ENCODE results near the gene CCDC71L. TPM values are rescaled to one million over a fixed set of nuclear protein-coding genes. Genes with fewer than 3 reads are reported as not detected.

The CCDC71L gene
- total RNA-seq, 1 experiment from 2014 or later = 21.1 TPM

DNA sequence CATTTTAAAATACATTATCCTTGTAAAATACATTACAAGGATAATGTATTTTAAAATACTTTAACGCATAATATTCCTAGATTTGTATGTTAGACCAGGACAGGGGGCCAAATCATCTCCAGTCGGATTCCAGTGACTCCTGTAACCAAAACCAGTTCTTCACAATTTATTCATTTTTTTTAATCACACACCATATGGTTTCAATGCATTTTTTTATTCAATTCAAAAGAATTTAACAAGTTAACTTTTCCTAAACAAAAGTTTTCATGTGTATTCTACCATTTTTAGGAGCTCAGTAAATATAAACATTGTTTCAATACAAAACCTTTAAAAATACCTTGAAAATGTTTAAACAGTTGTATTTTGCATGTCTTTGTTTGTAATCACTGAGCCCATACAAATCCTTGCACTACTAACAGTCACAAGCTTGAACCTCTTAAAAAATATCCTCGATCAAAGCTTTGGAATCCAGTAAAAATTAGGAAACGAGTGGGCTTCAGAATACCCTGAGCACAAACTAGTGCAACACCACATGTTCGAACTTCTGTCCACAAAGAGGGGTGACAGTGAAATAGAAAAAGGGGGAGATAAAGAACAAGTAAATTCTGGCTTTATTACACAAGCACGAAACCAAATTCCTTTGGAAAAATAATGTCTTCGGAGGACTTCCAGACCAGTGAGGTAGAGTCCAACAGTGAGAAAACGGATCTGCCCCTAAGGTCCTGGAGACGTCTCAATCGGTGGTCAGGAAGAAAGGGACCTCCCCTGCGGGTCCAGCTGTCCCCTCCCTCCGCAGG, 1.6 kb downstream of the CCDC71L start:
- TF ChIP-seq EZH2phosphoT487 (IDR thresholded peaks at IDR 0.05; ENCODE audit: borderline replicate concordance) = no peak
- TF ChIP-seq, protein P1, sequence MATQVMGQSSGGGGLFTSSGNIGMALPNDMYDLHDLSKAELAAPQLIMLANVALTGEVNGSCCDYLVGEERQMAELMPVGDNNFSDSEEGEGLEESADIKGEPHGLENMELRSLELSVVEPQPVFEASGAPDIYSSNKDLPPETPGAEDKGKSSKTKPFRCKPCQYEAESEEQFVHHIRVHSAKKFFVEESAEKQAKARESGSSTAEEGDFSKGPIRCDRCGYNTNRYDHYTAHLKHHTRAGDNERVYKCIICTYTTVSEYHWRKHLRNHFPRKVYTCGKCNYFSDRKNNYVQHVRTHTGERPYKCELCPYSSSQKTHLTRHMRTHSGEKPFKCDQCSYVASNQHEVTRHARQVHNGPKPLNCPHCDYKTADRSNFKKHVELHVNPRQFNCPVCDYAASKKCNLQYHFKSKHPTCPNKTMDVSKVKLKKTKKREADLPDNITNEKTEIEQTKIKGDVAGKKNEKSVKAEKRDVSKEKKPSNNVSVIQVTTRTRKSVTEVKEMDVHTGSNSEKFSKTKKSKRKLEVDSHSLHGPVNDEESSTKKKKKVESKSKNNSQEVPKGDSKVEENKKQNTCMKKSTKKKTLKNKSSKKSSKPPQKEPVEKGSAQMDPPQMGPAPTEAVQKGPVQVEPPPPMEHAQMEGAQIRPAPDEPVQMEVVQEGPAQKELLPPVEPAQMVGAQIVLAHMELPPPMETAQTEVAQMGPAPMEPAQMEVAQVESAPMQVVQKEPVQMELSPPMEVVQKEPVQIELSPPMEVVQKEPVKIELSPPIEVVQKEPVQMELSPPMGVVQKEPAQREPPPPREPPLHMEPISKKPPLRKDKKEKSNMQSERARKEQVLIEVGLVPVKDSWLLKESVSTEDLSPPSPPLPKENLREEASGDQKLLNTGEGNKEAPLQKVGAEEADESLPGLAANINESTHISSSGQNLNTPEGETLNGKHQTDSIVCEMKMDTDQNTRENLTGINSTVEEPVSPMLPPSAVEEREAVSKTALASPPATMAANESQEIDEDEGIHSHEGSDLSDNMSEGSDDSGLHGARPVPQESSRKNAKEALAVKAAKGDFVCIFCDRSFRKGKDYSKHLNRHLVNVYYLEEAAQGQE (IDR thresholded peaks at IDR 0.05; ENCODE audit: low read depth) = no peak
- TF ChIP-seq FOSL1 (IDR thresholded peaks at IDR 0.05; ENCODE audit: low read depth) = no peak
- TF ChIP-seq POLR2AphosphoS5 (IDR thresholded peaks at IDR 0.05; ENCODE audit: low read depth, low read length) = no peak
- TF ChIP-seq RAD21 (IDR thresholded peaks at IDR 0.05; ENCODE audit: low read depth) = no peak
- TF ChIP-seq ZNF274 (IDR thresholded peaks at IDR 0.05; ENCODE audit: low read depth, low read length) = no peak
- TF ChIP-seq CEBPB (IDR thresholded peaks at IDR 0.05; ENCODE audit: low read depth) = no peak
- TF ChIP-seq CTCF (IDR thresholded peaks at IDR 0.05 in 2 of 3, conservative IDR thresholded peaks at IDR 0.05 in 1 of 3; ENCODE audit: borderline replicate concordance in 1 of 3, insufficient read depth in 1 of 3, low read depth in 2 of 3, low read length in 2 of 3) = no peak
- no peak for TF ChIP-seq SIN3A (IDR thresholded peaks at IDR 0.05; ENCODE audit: low read depth)
- no peak for TF ChIP-seq SRF (IDR thresholded peaks at IDR 0.05; ENCODE audit: low read depth)
- no peak for TF ChIP-seq EZH2 (IDR thresholded peaks at IDR 0.05)
- TF ChIP-seq ELF1 (IDR thresholded peaks at IDR 0.05; ENCODE audit: borderline replicate concordance, low read depth) = no peak
- no peak for TF ChIP-seq JUND (IDR thresholded peaks at IDR 0.05)
- no peak for TF ChIP-seq TCF7L2 (IDR thresholded peaks at IDR 0.05; ENCODE audit: borderline replicate concordance, extremely low read depth, insufficient read depth, insufficient read length)
- TF ChIP-seq CBX3 (IDR thresholded peaks at IDR 0.05; ENCODE audit: low read depth) = no peak
- no peak for TF ChIP-seq ATF3 (IDR thresholded peaks at IDR 0.05)
- TF ChIP-seq, protein P2, sequence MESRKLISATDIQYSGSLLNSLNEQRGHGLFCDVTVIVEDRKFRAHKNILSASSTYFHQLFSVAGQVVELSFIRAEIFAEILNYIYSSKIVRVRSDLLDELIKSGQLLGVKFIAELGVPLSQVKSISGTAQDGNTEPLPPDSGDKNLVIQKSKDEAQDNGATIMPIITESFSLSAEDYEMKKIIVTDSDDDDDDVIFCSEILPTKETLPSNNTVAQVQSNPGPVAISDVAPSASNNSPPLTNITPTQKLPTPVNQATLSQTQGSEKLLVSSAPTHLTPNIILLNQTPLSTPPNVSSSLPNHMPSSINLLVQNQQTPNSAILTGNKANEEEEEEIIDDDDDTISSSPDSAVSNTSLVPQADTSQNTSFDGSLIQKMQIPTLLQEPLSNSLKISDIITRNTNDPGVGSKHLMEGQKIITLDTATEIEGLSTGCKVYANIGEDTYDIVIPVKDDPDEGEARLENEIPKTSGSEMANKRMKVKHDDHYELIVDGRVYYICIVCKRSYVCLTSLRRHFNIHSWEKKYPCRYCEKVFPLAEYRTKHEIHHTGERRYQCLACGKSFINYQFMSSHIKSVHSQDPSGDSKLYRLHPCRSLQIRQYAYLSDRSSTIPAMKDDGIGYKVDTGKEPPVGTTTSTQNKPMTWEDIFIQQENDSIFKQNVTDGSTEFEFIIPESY (IDR thresholded peaks at IDR 0.05; ENCODE audit: extremely low read depth, insufficient replicate concordance, low read length) = no peak
- no peak for TF ChIP-seq POLR2A (IDR thresholded peaks at IDR 0.05; ENCODE audit: borderline replicate concordance, extremely low read depth, insufficient read depth, insufficient read length)
- no peak for TF ChIP-seq YY1 (IDR thresholded peaks at IDR 0.05; ENCODE audit: extremely low read depth, insufficient replicate concordance, low read depth, low read length)
- TSS peak; percentile 84 for BruUV-seq (replicated peaks)
- Histone ChIP-seq H3K9me2 (ENCODE audit: insufficient read depth) (no peaks in the 10 kb centered on the region), H3K9ac (ENCODE audit: low read length) (peak overlapping the region; percentile 68), H3K4me3 (replicated peaks in 1 of 2; ENCODE audit: low read depth in 1 of 2, low read length in 2 of 2) (peak overlapping the region; percentile 55 to 67), H3K79me2 (ENCODE audit: insufficient read depth, low read length) (peaks cover 14% of the 10 kb centered on the region), H2AFZ (ENCODE audit: low read depth, low read length, poor library complexity, severe bottlenecking) (peak overlapping the region; percentile 3), H3K4me2 (ENCODE audit: low read length) (peak overlapping the region; percentile 87), H3K36me3 (ENCODE audit: control insufficient read depth in 1 of 2, insufficient read depth in 2 of 2, low read length in 2 of 2) (no peaks in the 10 kb centered on the region), H3K4me1 (ENCODE audit: control insufficient read depth in 1 of 2, insufficient read depth in 2 of 2, low read length in 2 of 2) (peaks cover 0 to 18% of the 10 kb centered on the region in 2 experiments; a peak in 3 of 4 replicates), H4K20me1 (ENCODE audit: insufficient read depth) (no peaks in the 10 kb centered on the region), H3K9me3 (ENCODE audit: control insufficient read depth in 1 of 2, insufficient read depth in 1 of 2, low read depth in 1 of 2, low read length in 2 of 2) (no peaks in the 10 kb centered on the region), H3K27ac (ENCODE audit: low read depth, low read length) (peak overlapping the region; percentile 92), H3K27me3 (ENCODE audit: insufficient read depth, low read length) (no peaks in the 10 kb centered on the region)
- intact Hi-C loops (cut with micrococcal nuclease) = no loop called here
- peak; percentile 49; the same call in 1 of the 2 replicates for ATAC-seq
- no peak for DNase-seq (ENCODE audit: low read depth, low spot score)
- ChIA-PET RAD21 (ENCODE audit: low non-redundant PET in 1 of 2, low total read pairs in 2 of 2, uncharacterized antibody in 2 of 2, unreplicated experiment in 2 of 2) (interaction anchor here (0.6 to 1.4 kb wide), 4 partner anchors 77 to 479 kb away, joined by 3 to 6 read pairs (median 5); no protein-coding TSS in a partner anchor), POLR2A (interaction anchor here (1.0 kb wide), 1 partner anchor 78 kb away, joined by 3 read pairs; no protein-coding TSS in a partner anchor), CTCF (interaction anchor here (0.6 to 5.0 kb wide), 6 partner anchors 64 to 483 kb away, joined by 3 to 43 read pairs (median 8); no protein-coding TSS in a partner anchor)

All from HCT116 (cell line).